NCI-H2196 treated with DMSO at 0.1 percent for 48 hours (cell line): Measurements from ENCODE around the gene NCEH1.
A peak's percentile ranks its signal among the peaks of the same experiment; 100 is the strongest.
"Not testable (repeated sequence)": the region's sequence is repeated elsewhere in the genome, so short reads cannot be mapped to it uniquely, and the experiment has no call there.

Experiments
- DNase-seq: peaks from one replicate; lab custom pipeline; 2025; ENCODE audit not compliant: unreplicated experiment; lab: John Stamatoyannopoulos, UW

Gene NCEH1

GRCh38 chr3:172676196-172676922 lies 34.5 kb downstream of the NCEH1 start:
- no peak for DNase-seq

- no peak for DNase-seq
Measured at GRCh38 chr3:172675441-172676193, 35.2 kb downstream of the NCEH1 start.

GRCh38 chr3:172673210-172673679 lies 37.6 kb downstream of the NCEH1 start:
- peak; percentile 74 for DNase-seq

- no peak for DNase-seq
Measured at GRCh38 chr3:172669021-172669420, 41.8 kb downstream of the NCEH1 start.

GRCh38 chr3:172666873-172667694 lies 43.8 kb downstream of the NCEH1 start:
- peak; percentile 81 for DNase-seq

- DNase-seq: no peak
Measured at GRCh38 chr3:172666181-172666872, 44.5 kb downstream of the NCEH1 start.

GRCh38 chr3:172665510-172665909 lies 45.4 kb downstream of the NCEH1 start:
- not testable (repeated sequence) for DNase-seq

- DNase-seq: not testable (repeated sequence)
Measured at GRCh38 chr3:172660421-172660820, 50.4 kb downstream of the NCEH1 start.

GRCh38 chr3:172659246-172660002 lies 51.4 kb downstream of the NCEH1 start:
- DNase-seq: no peak

- no peak for DNase-seq
Measured at GRCh38 chr3:172658344-172659245, 52.3 kb downstream of the NCEH1 start.

- no peak for DNase-seq
Measured at GRCh38 chr3:172656602-172657001, 54.3 kb downstream of the NCEH1 start.

- no peak for DNase-seq
Measured at GRCh38 chr3:172655388-172655787, 55.5 kb downstream of the NCEH1 start.

GRCh38 chr3:172654470-172654869 lies 56.4 kb downstream of the NCEH1 start:
- DNase-seq: no peak

GRCh38 chr3:172653004-172653572 lies 57.8 kb downstream of the NCEH1 start:
- DNase-seq: no peak

- no peak for DNase-seq
Measured at GRCh38 chr3:172651936-172652625, 58.8 kb downstream of the NCEH1 start.

- DNase-seq: no peak
Measured at GRCh38 chr3:172649987-172650386, 60.9 kb downstream of the NCEH1 start.

- DNase-seq: no peak
Measured at GRCh38 chr3:172648747-172649146, 62.1 kb downstream of the NCEH1 start.

- peak; percentile 96 for DNase-seq
Measured at GRCh38 chr3:172647823-172648222, 63.0 kb downstream of the NCEH1 start.
